ENCODE data around the gene TMTC4. TPM values are rescaled to one million over a fixed set of nuclear protein-coding genes. Genes with fewer than 3 reads are reported as not detected.

The TMTC4 gene
- total RNA-seq, 2 experiments from 2014 or later: 15.7 to 19.8 TPM

GRCh38 chr13:100646871-100647270 is 27.7 kb downstream of the TMTC4 start:
- BruUV-seq (replicated peaks): no TSS peak

GRCh38 chr13:100646030-100646673 is 28.4 kb downstream of the TMTC4 start:
- no peaks in the 10 kb centered on the region for H3K79me2 ChIP-seq (ENCODE audit: insufficient read depth, low read depth, low read length)
- H3K36me3 ChIP-seq (ENCODE audit: insufficient read depth, low read length): no peaks in the 10 kb centered on the region
- H4K20me1 ChIP-seq (ENCODE audit: insufficient read depth, low read length): no peaks in the 10 kb centered on the region
- TF ChIP-seq EZH2phosphoT487 (IDR thresholded peaks at IDR 0.05; ENCODE audit: borderline replicate concordance, low read depth, low read length) (no peak), CTCF (conservative IDR thresholded peaks at IDR 0.05; ENCODE audit: low read length) (peak; percentile 34)
- intact Hi-C loops (cut with micrococcal nuclease; ENCODE audit: unreplicated experiment): no loop called here
- no peaks in the 10 kb centered on the region for H3K4me1 ChIP-seq (ENCODE audit: insufficient read depth, low read length, poor library complexity, severe bottlenecking)
- H3K4me2 ChIP-seq (ENCODE audit: low read length): no peak overlapping the region
- no peak overlapping the region for H2AFZ ChIP-seq (ENCODE audit: low read length)
- ChIA-PET CTCF (ENCODE audit: unreplicated experiment) (no interaction called here), POLR2A (no interaction called here)
- H3K9me2 ChIP-seq (ENCODE audit: insufficient read depth, low read length): no peaks in the 10 kb centered on the region
- no peaks in the 10 kb centered on the region for H3K9me3 ChIP-seq (ENCODE audit: low read length)
- DNase-seq (ENCODE audit: low spot score): no peak
- H3K27ac ChIP-seq (ENCODE audit: low read depth, low read length, poor library complexity, severe bottlenecking): no peak overlapping the region
- no TSS peak for BruUV-seq (replicated peaks)
- H3K4me3 ChIP-seq (ENCODE audit: low read depth, low read length, poor library complexity, severe bottlenecking): no peak overlapping the region

More at GRCh38 chr13:100646871-100647270, 27.7 kb downstream of the TMTC4 start:
- DNase-seq (ENCODE audit: low spot score): no peak
- no peaks in the 10 kb centered on the region for H3K9me3 ChIP-seq (ENCODE audit: low read length)
- H4K20me1 ChIP-seq (ENCODE audit: insufficient read depth, low read length): no peaks in the 10 kb centered on the region
- H3K4me3 ChIP-seq (ENCODE audit: low read depth, low read length, poor library complexity, severe bottlenecking): no peak overlapping the region
- intact Hi-C loops (cut with micrococcal nuclease; ENCODE audit: unreplicated experiment): no loop called here
- H3K27ac ChIP-seq (ENCODE audit: low read depth, low read length, poor library complexity, severe bottlenecking): no peak overlapping the region
- ChIA-PET CTCF (ENCODE audit: unreplicated experiment) (no interaction called here), POLR2A (no interaction called here)
- H3K36me3 ChIP-seq (ENCODE audit: insufficient read depth, low read length): no peaks in the 10 kb centered on the region
- no peak for TF ChIP-seq EZH2phosphoT487 (IDR thresholded peaks at IDR 0.05; ENCODE audit: borderline replicate concordance, low read depth, low read length)
- no peaks in the 10 kb centered on the region for H3K4me1 ChIP-seq (ENCODE audit: insufficient read depth, low read length, poor library complexity, severe bottlenecking)
- H3K4me2 ChIP-seq (ENCODE audit: low read length): no peak overlapping the region
- H2AFZ ChIP-seq (ENCODE audit: low read length): no peak overlapping the region
- no peaks in the 10 kb centered on the region for H3K9me2 ChIP-seq (ENCODE audit: insufficient read depth, low read length)
- no peaks in the 10 kb centered on the region for H3K79me2 ChIP-seq (ENCODE audit: insufficient read depth, low read depth, low read length)

DNA sequence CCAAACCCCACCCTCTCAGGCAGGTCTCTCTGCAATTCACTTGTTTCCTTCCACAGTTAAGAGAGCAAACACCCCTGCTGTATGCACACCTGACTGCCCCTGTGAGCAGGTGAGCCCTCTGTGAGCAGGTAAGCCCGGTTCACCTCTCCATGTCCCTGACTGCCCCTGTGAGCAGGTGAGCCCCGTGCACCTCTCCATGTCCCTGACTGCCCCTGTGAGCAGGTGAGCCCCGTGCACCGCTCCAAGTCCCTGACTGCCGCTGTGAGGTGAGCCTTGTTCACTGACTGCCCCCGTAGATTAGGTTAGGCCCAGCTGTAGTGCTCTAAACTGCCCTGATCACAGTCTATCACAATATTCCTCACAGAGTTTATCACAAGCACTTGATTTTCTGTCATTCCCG is 29.2 kb downstream of the TMTC4 start:
- intact Hi-C loops (cut with micrococcal nuclease; ENCODE audit: unreplicated experiment): no loop called here
- DNase-seq (ENCODE audit: low spot score): no peak
- Histone ChIP-seq H3K4me2 (ENCODE audit: low read length) (no peak overlapping the region), H3K36me3 (ENCODE audit: insufficient read depth, low read length) (no peaks in the 10 kb centered on the region), H4K20me1 (ENCODE audit: insufficient read depth, low read length) (no peaks in the 10 kb centered on the region), H3K9me3 (ENCODE audit: low read length) (no peaks in the 10 kb centered on the region), H3K9me2 (ENCODE audit: insufficient read depth, low read length) (no peaks in the 10 kb centered on the region), H2AFZ (ENCODE audit: low read length) (no peak overlapping the region), H3K79me2 (ENCODE audit: insufficient read depth, low read depth, low read length) (no peaks in the 10 kb centered on the region), H3K4me3 (ENCODE audit: low read depth, low read length, poor library complexity, severe bottlenecking) (no peak overlapping the region), H3K4me1 (ENCODE audit: insufficient read depth, low read length, poor library complexity, severe bottlenecking) (no peaks in the 10 kb centered on the region), H3K27ac (ENCODE audit: low read depth, low read length, poor library complexity, severe bottlenecking) (no peak overlapping the region)
- ChIA-PET POLR2A (no interaction called here), CTCF (ENCODE audit: unreplicated experiment) (no interaction called here)
- no TSS peak for BruUV-seq (replicated peaks)
- no peak for TF ChIP-seq CTCF (conservative IDR thresholded peaks at IDR 0.05; ENCODE audit: low read length)
- TF ChIP-seq EZH2phosphoT487 (IDR thresholded peaks at IDR 0.05; ENCODE audit: borderline replicate concordance, low read depth, low read length): no peak
